HG03108 (cell line): ENCODE results near the gene SH2D3C.

Source experiments
- ATAC-seq: cut with Tn5 transposase; IDR thresholded peaks from one replicate; pipeline ENCODE4 v1.9.1; 2021; ENCODE audit warnings: moderate library complexity; ENCODE audit not compliant: unreplicated experiment

The SH2D3C gene

GRCh38 chr9:127700594-127701255 is 77.7 kb downstream of the SH2D3C start:
- no peak for ATAC-seq

GRCh38 chr9:127700140-127700539 is 78.3 kb downstream of the SH2D3C start:
- no peak for ATAC-seq

- ATAC-seq: peak; percentile 88
These were observed 79.3 kb downstream of the SH2D3C start for GRCh38 chr9:127698985-127699670.

GRCh38 chr9:127698386-127698785 is 80.1 kb downstream of the SH2D3C start:
- no peak for ATAC-seq

GRCh38 chr9:127697575-127697974 is 80.9 kb downstream of the SH2D3C start:
- ATAC-seq: no peak

- ATAC-seq: no peak
These were observed 83.4 kb downstream of the SH2D3C start for GRCh38 chr9:127694890-127695720.

- ATAC-seq: no peak
These were observed 84.8 kb downstream of the SH2D3C start for GRCh38 chr9:127693697-127694096.

- ATAC-seq: no peak
These were observed 85.3 kb downstream of the SH2D3C start for GRCh38 chr9:127693143-127693542.

GRCh38 chr9:127692071-127692470 is 86.4 kb downstream of the SH2D3C start:
- ATAC-seq: no peak

- ATAC-seq: no peak
These were observed 87.7 kb downstream of the SH2D3C start for GRCh38 chr9:127690735-127691134.

- no peak for ATAC-seq
These were observed 89.0 kb downstream of the SH2D3C start for GRCh38 chr9:127689329-127690000.
